Measurements from ENCODE around the gene RAD1.

Gene RAD1

DNA sequence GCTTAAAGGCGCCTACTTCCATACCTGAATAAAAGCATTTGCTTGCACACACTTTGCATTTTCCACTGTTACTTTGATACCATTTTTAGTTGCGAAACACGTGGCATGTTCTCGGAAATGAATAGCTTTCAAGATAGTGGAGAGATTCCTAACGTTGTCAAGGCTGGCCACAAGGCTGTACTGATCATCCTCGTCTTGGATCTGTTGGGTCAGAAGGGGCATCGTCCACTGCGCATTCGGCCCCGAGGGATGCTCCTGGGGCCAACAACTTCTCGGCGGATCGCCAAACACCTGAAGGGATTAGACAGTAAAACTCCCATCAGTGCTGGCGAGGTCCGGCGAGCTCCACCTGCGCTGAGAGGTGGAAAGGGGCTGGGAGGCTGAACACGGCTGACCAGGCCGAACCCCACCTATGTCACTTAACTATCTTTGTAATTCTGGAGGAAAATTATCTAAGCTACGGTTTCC is 599 bp downstream of the RAD1 start:
- no peak for DNase-seq

DNA sequence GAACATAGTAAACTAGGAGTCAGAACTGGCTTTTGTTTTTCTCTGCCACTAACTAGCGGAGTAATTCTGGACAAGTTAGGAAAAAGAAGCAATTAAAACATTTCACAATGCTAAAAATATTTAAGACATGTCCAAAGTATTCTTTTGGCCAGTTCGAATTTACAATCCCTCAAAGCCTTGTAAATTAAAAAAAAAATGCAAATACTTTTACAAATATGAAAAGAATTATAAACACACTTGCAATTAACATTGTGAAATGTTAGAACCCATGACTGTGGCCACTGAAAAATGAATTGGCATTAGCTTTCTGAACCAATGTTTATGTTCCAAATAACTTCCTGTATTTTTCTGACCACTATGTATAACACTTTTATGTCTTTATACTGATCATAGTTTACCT is 2.2 kb downstream of the RAD1 start:
- DNase-seq, result no peak

DNA sequence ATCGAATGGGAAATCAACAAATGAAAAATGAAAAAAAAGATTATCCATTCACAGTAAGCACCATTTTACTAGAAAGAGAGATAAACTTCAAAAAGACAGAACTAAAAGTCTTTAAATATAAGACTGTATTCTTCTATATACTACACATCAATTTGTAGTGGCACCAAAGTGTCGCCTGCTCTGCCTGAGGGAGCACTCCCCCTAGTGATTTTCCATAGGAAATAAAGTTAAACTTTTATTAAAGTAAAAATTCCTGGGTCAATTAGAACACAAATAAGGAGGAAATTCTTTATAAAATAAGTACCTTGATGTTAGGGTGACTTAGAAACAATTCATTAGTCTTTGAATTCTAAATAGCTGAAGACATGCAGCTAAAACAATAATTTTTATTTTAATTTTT is 9.7 kb downstream of the RAD1 start:
- no peak for DNase-seq

DNA sequence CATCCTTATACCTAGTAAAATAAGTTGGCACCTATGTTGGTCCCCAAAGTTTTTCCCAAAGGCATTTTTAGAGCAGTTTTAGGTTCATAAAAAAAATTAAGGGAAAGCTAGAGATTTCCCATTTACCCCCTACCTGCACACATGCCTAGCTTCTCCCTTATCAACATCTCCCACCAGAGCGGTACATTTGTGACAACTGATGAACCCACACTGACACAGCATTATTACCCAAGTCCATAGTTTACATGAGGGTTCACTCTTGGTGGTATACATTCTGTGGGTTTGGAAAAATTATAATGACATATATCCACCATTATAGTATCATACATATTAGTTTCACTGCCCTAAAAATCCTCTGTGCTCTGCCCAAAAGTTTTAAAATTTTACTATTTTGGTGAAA is 12.0 kb downstream of the RAD1 start:
- DNase-seq, result no peak

DNA sequence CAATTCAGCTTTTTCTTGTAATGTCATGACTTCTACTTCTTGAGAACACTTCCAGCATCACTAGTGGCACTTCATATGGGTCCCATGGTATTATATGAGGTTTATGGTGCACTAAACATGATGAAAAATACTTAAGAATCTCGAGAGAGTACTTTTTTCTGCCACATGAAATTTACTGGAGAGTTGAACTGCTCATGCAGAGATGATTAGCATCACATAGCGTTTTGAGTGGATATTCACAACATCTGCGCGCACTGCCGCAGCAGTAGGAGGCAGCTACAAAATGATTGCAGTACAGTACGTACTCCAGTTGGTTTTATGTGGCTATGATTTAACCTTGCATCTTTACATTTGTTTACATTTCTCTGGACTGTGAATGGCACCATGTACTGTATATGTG is 14.7 kb downstream of the RAD1 start:
- DNase-seq, result no peak

DNA sequence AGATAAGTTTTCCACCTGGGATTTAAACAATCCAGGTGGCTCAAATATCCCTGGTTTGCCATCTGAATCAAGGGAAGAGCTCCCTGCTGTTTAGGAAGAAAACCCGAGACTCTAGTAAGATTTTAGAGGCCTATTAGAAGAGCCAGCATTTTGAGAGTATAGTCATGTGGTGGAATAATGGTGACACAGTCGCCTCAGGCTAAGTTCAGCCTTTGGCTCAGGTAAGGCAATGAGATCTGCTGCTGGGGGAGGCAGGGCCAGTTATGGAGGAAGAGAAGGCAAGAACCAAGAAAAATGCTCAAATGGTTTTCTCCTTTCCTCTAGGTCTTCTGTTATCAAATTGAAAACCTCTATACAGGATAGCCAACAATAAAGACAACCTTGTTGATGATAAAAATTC is 16.2 kb downstream of the RAD1 start:
- no peak for DNase-seq

DNA sequence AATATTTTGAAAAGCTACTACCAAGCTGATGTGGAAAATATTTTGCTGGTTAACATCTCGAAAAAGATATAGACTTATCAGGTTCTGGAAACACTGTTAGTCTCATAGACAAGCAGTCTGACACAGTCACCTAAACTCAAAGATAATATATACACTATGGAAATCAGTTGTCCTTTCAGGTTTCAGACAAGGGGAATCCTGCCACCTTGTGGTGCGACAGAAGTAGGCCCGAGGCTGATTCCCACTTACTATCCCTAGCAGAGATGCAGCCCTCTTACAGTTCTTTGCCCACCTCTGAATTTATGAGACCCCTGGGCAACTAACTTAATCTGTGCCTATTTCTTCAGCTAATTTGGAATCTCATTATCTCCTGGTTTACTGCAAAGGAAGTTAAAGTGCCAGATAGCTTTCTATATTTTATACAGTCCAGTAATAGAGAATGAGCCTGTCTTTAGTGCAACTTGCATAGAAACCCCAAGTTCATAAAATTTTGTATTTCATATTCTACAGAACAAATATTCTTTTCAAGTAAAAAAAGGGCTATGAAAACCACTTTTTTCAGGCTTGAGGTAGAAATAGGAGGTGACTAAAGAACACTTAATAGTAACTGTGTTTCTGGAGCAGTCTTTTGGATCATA is 16.9 kb downstream of the RAD1 start:
- no peak for DNase-seq

DNA sequence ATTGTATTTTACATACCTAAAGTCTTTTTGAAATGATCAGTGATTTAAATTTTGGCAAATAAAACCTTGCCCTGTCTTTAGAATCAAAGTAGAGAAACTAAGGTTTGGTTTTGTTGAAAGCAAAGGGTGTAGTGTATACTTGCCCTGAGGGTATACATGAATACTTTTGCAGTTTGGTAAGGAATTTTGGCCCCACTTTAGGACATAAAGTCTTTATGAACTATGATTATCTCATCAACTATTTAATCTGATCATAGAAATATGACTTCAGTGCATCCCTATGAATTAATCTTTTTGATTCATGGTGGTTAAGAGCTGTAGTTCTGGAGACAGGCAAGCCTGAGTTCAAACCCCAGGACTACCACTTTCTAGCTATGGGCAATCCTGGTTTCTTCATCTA is 17.7 kb downstream of the RAD1 start:
- DNase-seq, result no peak

DNA sequence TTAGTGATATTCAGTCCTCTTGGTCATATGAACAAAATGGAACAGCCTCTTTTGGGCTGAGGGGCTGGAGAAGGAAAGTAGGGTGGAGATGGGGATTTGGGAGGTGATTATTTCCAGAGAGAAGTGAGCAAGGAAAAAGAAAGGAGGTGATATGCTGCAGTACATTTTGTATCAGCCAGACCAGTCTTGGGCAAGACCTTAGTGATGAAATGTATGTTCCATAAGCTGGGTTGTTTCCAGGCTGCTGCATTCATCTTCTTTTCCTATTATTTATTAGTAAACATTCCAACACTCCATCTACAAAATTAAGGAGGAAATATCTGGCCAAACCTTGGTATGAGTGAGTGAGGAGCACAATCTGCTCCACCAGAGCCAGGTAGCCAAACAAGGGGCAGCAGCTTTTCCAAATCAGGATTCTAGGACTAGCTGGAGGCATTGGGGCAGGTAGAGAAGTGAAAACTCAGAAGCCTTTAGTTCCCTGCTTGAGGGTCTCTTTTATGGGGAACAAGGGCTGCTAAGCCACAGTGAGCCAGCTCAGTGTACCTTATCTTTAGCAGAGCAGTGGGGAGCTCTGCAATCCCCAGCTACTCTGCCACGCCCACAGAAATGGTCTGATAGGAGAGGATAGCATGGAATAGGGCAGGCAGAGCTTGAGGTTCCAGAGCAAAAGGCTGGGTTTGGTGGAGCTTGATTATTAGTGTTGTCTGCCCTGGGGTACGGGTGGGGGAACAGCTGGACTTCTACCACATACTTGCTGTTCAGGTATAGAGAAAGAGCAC is 19.5 kb downstream of the RAD1 start:
- no peak for DNase-seq

DNA sequence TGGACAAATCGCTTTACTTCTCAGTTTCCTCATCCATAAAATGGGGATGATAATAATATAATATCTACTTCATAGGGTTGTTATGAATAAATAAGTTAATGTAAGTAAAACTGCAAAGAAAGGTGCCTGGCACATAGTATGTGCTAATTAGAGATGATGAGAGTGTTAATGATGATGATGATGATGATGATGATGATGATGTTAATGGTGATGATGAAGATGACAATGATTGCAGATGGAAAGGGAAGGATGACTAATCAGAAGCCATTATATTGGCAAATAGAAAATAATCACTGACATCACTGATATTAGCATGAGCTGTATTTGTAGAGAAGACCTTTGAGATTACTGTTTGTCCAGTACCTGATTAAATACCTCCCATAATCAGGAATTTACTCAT is 20.6 kb downstream of the RAD1 start:
- no peak for DNase-seq

DNA sequence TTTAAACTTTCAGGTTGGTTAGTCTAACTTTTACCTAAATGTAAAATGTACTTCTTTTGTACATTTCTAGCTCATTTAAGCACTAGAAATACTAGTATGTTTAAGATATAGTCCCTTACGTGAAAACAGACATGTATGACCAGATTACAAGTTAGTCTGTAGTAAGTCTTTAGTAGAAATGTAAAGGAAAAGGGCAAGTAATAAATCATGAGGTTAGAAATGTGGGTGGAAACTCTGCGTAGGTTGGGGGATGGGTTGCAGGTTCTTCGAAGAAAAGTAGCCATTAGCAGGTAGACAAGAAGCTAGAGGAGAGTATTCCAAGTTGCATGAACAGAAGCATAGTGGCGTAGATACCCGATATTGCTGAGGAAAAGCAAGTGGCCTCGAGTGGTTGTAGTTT is 22.9 kb downstream of the RAD1 start:
- no peak for DNase-seq

DNA sequence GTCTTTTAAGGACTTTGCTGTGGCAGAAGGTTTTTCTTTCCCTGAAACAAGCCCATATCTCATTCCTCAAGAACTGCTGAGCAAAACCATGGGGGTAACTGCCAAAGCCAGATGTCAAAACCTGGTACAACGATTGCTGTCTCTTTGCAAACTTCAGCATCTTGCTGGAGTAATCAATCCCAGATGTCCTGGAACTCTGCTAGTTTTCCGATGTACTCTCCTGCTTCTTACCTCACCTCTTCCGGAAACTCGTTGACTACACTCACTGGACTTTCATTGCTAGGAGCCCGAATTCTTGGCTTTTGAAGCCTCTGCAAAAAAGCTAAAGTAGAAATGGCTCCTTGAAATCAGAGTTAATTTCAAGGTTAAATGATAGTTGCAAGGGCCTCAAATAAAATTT is 23.3 kb downstream of the RAD1 start:
- no peak for DNase-seq

DNA sequence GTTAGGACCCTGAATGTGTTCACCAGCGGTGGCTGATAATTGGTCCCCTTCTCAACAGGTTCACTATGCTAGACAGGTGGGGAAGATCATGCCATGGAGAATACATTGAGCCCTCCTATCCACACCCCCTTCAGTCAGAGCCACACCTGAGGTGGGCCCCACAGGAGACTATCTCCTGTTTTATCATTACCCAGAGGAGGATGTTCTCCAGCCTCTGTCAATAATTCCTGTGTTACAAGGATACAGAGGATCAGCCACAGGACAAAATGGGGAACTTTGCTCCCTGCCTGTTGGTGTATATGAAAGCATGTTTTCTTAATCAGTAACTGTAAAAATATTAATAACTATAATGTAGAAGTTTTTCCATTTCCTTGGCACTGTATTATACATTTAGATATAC is 25.9 kb downstream of the RAD1 start:
- no peak for DNase-seq

DNA sequence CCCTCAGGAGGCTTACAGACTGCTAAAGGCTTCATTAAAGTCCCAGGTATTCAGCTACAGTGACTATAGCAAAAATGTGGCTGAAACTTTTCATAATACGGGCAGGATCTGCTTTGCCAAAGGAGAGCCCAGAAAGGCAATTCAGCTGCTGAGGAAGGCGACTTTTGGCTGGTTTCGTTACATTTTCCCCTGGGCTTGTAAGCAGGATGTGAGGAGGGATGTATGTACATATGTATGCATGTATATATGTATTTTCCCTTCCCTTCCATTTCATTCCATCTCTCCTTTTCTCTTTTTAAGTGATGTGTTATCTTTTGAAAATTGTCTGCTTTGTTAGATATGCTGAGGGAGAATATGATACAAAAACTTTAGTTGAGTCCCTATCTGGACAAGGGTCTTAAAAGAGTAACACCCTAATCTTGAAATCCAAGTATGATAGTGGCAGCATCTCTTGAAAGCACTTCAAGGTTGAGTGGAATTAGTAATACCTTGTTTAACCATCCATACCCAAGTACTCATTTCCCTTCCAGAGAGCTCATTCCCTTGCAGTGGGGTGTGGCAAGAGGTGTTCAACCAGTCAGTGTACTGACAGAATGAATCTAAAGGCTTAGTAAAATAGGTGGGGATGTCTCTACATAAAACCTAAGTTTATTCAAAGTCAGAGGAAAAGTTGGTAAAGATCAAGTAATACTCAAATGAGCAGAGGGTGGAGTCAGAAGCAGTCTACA is 28.7 kb downstream of the RAD1 start:
- DNase-seq, result no peak

DNA sequence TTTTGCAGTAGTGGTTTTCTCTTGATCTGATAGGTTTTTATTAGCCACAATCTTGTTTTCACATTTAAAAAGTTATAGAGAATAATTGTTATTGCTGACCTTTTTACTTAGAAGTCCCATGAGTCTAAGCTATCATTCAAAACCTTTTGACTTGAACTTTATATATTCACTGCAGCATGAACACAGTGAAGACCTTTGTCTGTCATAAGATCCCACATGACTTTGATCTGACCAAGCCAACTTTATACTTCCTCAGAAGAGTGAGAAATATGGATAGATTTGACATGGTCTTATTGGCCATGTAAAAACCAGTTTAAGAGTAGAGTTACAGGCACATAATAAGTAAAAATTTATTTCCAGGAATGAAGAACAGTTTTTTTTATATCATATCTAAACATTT is 34.1 kb downstream of the RAD1 start:
- DNase-seq, result no peak

DNA sequence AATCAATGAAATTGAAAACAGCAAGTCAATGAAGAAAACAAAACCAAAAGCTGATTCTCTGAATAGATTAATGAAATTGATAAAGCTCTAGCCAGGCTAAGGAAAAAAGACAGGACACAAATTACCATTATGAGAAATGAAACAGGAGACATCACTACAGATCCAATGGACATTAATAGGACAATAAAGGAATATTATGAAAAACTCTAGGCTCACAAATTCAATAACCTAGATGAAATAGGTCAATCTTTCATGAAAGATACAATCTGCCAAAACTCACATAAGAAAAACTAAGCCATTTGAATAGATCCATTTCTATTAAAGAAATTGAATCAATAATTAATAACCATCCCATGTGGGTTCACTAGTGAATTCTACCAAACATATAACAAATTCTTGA is 39.0 kb downstream of the RAD1 start:
- no peak for DNase-seq

DNA sequence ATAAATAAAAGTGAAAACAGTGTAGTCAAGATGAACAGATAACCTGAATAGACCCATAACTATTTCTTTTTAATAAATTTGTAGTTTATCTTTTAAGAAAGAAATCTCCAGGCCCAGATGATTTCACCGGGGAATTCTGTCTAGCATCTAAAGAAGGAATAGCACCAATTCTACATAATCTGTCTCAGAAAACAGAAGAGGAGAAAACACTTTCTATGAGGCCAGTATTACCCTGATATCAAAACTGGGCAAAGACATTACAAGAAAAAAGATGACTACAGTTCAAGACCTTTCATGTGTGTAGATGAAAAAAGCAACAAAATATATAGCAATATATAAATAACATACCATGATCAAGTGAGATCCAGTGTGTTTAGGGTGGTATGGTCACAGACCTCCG is 44.9 kb downstream of the RAD1 start:
- no peak for DNase-seq

DNA sequence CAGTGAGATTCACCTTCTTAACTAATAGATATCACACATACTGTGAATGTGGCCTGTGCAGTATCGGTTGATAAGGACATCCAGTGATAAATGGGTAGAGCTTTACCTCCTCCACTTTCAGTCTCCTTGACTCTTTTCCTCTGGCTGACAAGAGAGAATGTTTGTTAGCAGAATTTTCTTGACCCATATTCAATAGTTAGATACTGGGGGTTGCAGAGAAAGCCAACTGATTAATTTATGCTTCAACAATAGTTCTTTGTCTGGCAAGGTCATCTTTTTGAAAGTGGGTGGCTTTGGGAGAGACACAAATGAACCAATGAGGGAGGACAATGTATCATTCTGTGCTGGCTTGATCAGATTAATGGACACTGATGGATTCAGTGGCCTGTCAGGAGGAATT is 46.0 kb downstream of the RAD1 start:
- no peak for DNase-seq

DNA sequence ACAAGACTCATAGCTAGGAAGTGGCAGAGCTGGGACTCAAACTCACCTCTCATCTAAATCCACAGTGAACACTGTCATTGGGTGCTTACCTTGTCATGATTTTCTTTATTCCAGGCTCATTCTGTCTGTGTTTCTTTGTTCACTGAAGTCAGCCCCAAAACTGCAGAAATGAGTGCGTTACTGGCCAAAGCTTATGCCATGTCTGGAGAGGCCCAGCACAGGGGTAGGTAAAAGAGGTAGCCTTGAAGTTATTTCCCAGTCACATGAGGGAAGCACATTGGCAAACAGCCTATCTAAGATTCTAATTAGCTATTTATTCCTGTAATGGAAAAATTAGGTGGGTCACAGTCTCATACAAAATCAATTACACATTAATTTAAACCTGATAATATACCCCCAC is 46.5 kb downstream of the RAD1 start:
- DNase-seq, result no peak

DNA sequence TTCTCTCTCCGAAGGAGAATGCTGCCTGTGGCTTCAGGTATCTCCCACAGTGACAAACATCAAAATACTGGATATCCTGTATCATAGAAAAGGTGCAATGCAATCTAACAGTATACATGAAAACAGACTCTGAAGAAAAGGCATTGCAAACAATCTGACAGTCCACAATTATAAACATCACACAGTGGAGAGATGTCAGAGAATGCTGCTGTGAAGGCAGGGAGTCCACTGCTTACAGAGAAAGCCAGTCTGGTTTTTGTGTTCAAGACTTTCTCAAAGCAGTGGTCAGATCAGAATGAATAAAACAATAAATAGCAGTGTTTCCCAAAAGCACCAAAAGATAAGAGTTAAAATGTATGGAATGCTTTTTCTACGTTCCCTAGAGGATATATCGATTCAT is 47.6 kb downstream of the RAD1 start:
- no peak for DNase-seq

DNA sequence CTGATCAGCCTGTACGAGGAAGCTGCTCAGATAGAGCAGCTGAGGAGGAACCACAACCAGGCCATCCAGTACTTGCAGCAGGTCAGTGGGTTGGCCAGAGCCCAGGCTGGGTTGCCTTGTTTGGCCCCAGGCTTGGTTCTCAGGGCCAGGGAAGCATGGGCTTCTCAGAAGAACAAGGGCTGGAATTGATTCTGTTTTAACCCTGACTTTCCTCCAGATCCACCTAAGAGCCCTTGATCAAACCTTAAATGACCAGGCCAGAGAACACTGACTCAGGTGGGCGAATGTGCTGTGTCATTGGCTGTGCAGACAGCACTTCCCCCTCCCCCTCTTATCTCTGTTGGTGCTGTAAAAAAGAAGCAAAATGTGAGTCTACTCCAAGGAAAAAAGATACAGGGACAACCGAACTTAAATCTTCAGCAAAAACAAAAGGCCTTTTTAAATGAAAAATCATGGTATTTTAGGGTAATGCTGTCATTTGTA is 48.3 kb downstream of the RAD1 start:
- no peak for DNase-seq

DNA sequence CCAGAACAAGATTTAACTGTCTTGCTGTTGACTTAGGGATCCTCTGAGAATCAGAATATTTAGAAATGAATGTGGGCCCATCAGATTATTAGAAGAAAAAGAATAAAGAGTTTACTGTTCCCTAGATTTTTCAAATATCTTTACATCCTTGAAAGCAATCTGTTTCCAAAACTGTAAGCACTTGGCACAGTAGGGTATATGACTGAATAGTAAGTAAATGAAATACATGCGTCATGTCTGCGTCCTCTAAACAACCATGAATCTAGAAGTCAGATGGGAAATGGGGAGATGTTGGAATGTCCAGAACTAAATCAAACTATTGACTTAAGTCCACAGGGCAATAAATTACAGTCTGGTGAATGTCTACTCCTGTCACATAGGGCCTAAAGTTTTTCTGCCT is 50.2 kb downstream of the RAD1 start:
- no peak for DNase-seq

DNA sequence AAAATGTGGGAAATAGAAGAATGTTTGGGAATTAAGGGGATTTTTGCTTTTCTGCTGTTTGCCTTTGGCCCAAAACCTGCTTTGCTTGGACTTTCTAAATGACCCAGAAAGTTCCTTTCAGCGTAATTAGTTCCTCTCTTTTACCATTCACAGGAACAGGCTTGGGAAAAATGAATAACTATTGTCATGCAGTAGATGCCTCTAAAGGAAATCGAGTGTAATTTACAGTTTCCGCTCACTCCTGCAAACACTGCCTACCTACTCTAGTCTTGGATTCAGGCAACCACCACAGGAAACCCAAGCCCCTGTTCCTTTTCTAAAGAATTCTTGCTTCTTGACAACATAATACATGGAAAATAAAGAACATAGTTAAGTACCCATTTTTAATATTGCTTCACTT is 51.4 kb downstream of the RAD1 start:
- DNase-seq, result no peak

DNA sequence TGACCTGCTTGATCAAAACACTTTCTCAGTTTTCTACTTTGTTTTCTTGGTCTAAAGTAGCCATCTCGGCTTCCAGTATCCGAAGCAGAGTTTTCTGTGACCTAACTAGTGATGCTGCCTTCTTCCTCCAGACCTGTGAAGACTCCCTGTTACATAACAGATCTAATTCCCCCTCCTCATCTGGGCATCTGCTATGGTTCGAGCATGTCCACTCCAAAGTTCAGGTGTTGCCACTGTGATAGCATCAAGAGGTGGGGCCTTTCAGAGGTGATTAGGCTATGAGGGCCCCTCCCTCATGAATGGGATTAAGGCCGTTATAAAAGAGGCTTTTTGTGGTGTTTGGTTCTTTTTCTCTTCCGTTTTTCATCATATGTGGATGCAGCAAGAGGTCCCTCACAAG is 56.1 kb downstream of the RAD1 start:
- DNase-seq, result no peak

All from GOT3 (cell line).